Ascending aorta (tissue), 2 donors: ENCODE results near the gene BRF1. TPM values are rescaled to one million over a fixed set of nuclear protein-coding genes. Genes with fewer than 3 reads are reported as not detected.
"Not testable (repeated sequence)": the region's sequence is repeated elsewhere in the genome, so short reads cannot be mapped to it uniquely, and the experiment has no call there.

ENCODE experiments used
- DNase-seq, 2 donors: peaks; one replicate each; pipeline ENCODE4 v3.0.0-alpha.2; 2019; ENCODE audit warnings: low spot score in 2 of 2
- H3K27ac ChIP-seq, 2 donors: fragments of 200-600 bp; sonication (generic); one replicate each; pipeline ENCODE4 v1.5.1; 2016 to 2017; ENCODE audit warnings: mild to moderate bottlenecking in 1 of 2
- H3K27me3 ChIP-seq: fragments of 200-600 bp; sonication (generic); one replicate; pipeline ENCODE4 v1.5.1; 2017
- H3K36me3 ChIP-seq, 2 donors: fragments of 200-600 bp; sonication (generic); one replicate each; pipeline ENCODE4 v1.5.1; 2016
- H3K4me1 ChIP-seq, 2 donors: fragments of 200-600 bp; sonication (generic); one replicate each; pipeline ENCODE4 v1.5.1; 2016 to 2017; ENCODE audit warnings: mild to moderate bottlenecking in 1 of 2
- H3K4me3 ChIP-seq, 2 donors: fragments of 200-600 bp; sonication (generic); one replicate each; pipeline ENCODE4 v1.5.1; 2016 to 2017; ENCODE audit warnings: mild to moderate bottlenecking in 1 of 2
- H3K9me3 ChIP-seq, 2 donors: fragments of 200-600 bp; sonication (generic); one replicate each; pipeline ENCODE4 v1.5.1; 2016
- CTCF ChIP-seq, 3 experiments: fragments of 200-600 bp in 2 of 3; fragments of 450-650 bp in 1 of 3; sonication (generic) in 2 of 3; IDR thresholded peaks; one replicate each; pipeline ENCODE4 v1.5.1; 2016 to 2019; ENCODE audit warnings: antibody characterized with exemption in 3 of 3, mild to moderate bottlenecking in 1 of 3, moderate library complexity in 1 of 3
- intact Hi-C: fragments of 100-400 bp; cut with DNase I; formaldehyde crosslinking; loops from one replicate; pipeline ENCODE4 v1.15.1; 2023
- total RNA-seq: library from RNA; depleted of rRNA; stranded (reverse); fragments of >200 nt; gene quantifications from one replicate; pipeline ENCODE4 v1.1.0, GENCODE V29; 2016

Gene BRF1
- total RNA-seq, 1 donor from 2014 or later = 60.9 TPM

DNA sequence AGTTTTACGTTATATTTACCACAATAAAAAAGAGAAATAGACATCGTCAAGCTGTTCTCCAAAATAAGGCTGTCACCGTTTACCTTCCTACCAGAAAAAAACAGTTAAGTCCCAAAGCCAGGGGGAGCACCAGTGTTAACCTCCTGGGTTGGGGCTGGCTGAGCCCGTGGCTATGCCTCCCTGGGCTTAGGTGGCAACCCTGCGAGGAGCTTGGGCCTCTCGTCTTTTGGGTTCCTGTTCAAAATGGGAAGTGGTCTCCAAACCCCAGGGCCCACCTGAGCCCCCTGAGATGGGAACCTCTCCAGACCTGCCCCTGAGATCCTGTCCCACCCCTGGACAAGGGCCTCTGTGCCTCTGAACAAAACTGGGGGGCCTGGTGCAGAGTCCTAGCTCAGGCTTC, 36.6 kb upstream of the BRF1 start:
- no peak for TF ChIP-seq CTCF (IDR thresholded peaks at IDR 0.05)
- Histone ChIP-seq H3K4me3 (no peak overlapping the region), H3K9me3 (no peaks in the 10 kb centered on the region), H3K27me3 (no peaks in the 10 kb centered on the region), H3K27ac (no peak overlapping the region), H3K36me3 (no peaks in the 10 kb centered on the region), H3K4me1 (no peaks in the 10 kb centered on the region)
- intact Hi-C loops = no loop called here
- no peak for DNase-seq

- no peak for TF ChIP-seq CTCF (IDR thresholded peaks at IDR 0.05)
- H3K27ac ChIP-seq = no peak overlapping the region
- H3K36me3 ChIP-seq = no peaks in the 10 kb centered on the region
- no peak for DNase-seq
- intact Hi-C loops = no loop called here
- H3K27me3 ChIP-seq = no peaks in the 10 kb centered on the region
- H3K4me1 ChIP-seq = no peaks in the 10 kb centered on the region
- no peaks in the 10 kb centered on the region for H3K9me3 ChIP-seq
- H3K4me3 ChIP-seq = no peak overlapping the region
Measured at GRCh38 chr14:105336477-105337287, 35.9 kb upstream of the BRF1 start.

DNA sequence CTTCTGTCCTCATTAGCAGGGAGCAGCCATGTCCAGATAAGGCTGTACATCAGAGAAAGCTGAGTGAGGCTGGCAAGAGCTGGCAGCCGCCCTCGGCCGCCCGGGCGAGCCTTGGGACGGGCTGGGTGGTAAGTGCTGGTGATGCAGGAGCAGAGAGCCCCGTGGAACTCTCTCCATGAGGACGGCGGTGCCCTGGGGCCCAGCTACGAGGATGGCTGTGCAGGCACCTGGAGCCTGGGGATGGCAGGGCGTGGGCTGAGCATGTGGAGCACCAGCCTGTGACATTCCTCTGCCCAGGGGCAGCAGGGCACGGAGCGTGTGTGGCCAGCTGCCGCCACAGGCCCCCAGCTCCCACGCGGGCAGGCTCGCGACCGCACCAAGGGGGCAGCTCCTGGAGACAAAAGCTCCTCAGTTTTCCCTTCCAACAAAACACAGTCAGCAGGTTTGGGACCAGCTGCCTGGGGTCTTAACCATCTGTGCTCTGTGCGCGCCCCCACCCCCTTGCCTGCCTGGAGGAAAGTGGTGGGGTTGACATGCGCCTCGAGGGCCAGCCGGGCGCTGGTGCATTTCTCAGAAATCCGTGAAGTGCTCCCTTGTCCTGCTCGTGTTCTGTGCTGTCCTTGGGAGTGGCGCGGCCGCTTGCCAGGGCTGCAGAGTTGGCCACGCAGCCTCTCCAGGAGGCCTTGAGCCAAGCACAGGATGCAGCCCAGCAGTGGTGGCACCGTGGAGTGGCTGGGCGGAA, 35.1 kb upstream of the BRF1 start:
- no peaks in the 10 kb centered on the region for H3K27me3 ChIP-seq
- no peaks in the 10 kb centered on the region for H3K9me3 ChIP-seq
- TF ChIP-seq CTCF (IDR thresholded peaks at IDR 0.05) = no peak
- intact Hi-C loops = no loop called here
- peaks cover 0 to under 1% of the 10 kb centered on the region in 2 donors for H3K4me1 ChIP-seq
- DNase-seq = no peak
- no peak overlapping the region for H3K27ac ChIP-seq
- H3K36me3 ChIP-seq = no peaks in the 10 kb centered on the region
- H3K4me3 ChIP-seq = no peak overlapping the region

DNA sequence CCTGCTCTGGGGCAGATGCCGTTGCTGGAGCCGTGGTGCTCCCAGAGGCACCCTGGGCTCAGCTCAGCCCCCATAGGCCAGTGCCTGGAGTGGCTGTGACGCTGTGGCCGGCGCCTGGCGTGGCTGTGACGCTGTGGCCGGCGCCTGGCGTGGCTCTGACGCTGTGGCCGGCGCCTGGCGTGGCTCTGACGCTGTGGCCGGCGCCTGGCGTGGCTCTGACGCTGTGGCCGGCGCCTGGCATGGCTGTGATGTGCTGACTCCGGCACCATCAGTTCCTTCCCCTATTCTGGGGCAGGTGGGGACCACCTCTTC, 34.4 kb upstream of the BRF1 start:
- H3K27me3 ChIP-seq, H3K4me3 ChIP-seq, H3K9me3 ChIP-seq, H3K27ac ChIP-seq, H3K4me1 ChIP-seq, intact Hi-C loops, DNase-seq, H3K36me3 ChIP-seq: not testable (repeated sequence)

DNA sequence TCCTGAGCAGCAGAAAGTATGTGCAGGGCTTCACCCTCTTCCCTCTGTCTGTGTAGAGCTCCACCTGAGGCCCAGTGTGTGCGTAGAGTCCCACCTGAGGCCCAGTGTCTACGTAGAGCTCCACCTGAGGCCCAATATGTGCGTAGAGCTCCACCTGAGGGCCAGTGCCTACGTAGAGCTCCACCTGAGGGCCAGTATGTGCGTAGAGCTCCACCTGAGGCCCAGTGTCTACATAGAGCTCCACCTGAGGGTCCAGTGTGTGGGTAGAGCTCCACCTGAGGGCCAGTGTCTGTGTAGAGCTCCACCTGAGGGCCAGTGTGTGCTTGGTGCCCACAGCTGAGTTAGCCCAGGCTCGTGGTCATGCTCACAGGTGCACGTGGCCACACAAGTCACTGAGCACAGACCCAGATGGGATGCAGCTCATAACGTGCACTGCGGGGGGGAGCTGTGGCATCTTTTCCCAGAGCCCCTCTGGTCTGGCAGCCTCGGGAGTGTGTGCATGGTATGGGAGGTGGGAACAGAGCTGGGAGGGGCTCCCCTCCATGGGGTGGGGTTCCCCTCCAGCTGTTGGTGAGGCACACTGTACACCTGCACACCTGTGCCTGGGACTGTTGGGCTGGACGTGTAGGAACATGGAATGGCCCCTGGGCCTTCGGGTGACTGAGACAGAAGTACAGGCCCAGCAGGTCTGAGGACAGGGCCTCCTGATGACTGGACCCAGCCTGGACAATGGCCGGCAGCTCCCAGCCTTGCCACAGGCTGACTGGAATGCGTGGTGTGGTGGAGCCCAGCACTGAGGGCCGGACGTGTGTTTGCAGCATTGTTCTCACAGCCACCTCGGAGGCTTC, 33.8 kb upstream of the BRF1 start:
- Histone ChIP-seq H3K27ac (no peak overlapping the region), H3K4me3 (no peak overlapping the region), H3K4me1 (peaks cover 0 to 6% of the 10 kb centered on the region in 2 donors), H3K27me3 (no peaks in the 10 kb centered on the region), H3K36me3 (no peaks in the 10 kb centered on the region), H3K9me3 (no peaks in the 10 kb centered on the region)
- intact Hi-C loops = no loop called here
- TF ChIP-seq CTCF (IDR thresholded peaks at IDR 0.05) = no peak
- no peak for DNase-seq
